HepG2 (cell line): ENCODE results near the gene IFNA6. TPM values are rescaled to one million over a fixed set of nuclear protein-coding genes. Genes with fewer than 3 reads are reported as not detected.

Experiments used
- ATAC-seq: fragments of 200-7000 bp; cut with Tn5 transposase; 3 replicates; pipeline ENCODE4 v1.9.1; 2020; ENCODE audit warnings: mild to moderate bottlenecking, moderate library complexity
- BruUV-seq: library from RNA; stranded (reverse); fragments of 400-500 nt; replicated peaks from 2 replicates; lab custom pipeline; 2021; lab: Mats Ljungman, UMichigan
- CTCF ChIA-PET: fragments of 300-600 bp; formaldehyde crosslinking; extraction: SDS; loops from one replicate; lab custom pipeline; 2021; ENCODE audit warnings: low total read pairs, inconsistent platforms, low intra/inter-chr PET ratio; lab: Yijun Ruan, JAX
- POLR2A ChIA-PET: fragments of 350-600 bp; sonication (Branson Sonifier 250); formaldehyde crosslinking; loops from one replicate; lab custom pipeline; 2020; ENCODE audit warnings: antibody characterized with exemption, inconsistent platforms; lab: Yijun Ruan, JAX
- DNase-seq: peaks from one replicate; pipeline ENCODE4 v3.0.0-alpha.2; 2015; ENCODE audit warnings: low spot score
- FAIRE-seq: peaks from 3 replicates; lab custom pipeline; 2011; peaks lifted over from hg19 to GRCh38; lab: Jason Lieb, UNC
- H2AFZ ChIP-seq: one replicate; pipeline ENCODE4 v1.6.1; 2011; ENCODE audit warnings: low read length, inconsistent platforms
- H3K27ac ChIP-seq: fragments of 300-600 bp; 3 replicates; pipeline ENCODE4 v1.8.0; 2011; ENCODE audit warnings: mixed run types, mild to moderate bottlenecking, mixed read lengths, low read length, inconsistent platforms; ENCODE audit not compliant: insufficient read depth; ENCODE audit errors: extremely low read length
- H3K27me3 ChIP-seq, 2 experiments: fragments of 200-600 bp in 1 of 2; 2 replicates in 1 of 2; 3 replicates in 1 of 2; pipeline versions ENCODE4 v1.6.0 to v1.8.0; 2011; ENCODE audit warnings: low read length in 2 of 2, mild to moderate bottlenecking in 2 of 2, moderate library complexity in 2 of 2, inconsistent platforms in 1 of 2; ENCODE audit not compliant: insufficient read depth in 2 of 2, control insufficient read depth in 1 of 2
- H3K36me3 ChIP-seq, 2 experiments: fragments of 200-600 bp in 1 of 2; replicated peaks in 1 of 2; 2 replicates in 1 of 2; 3 replicates in 1 of 2; pipeline versions ENCODE4 v1.5.1 to v1.8.0; 2011; ENCODE audit warnings: low read length in 2 of 2, inconsistent platforms in 1 of 2; ENCODE audit not compliant: insufficient read depth in 2 of 2, control insufficient read depth in 1 of 2
- H3K4me1 ChIP-seq: 2 replicates; pipeline ENCODE4 v1.5.1; 2012; ENCODE audit warnings: low read length, inconsistent platforms; ENCODE audit not compliant: insufficient read depth
- H3K4me2 ChIP-seq: 2 replicates; pipeline ENCODE4 v1.6.0; 2011; ENCODE audit warnings: low read depth, low read length, inconsistent platforms
- H3K4me3 ChIP-seq, 3 experiments: fragments of 200-600 bp in 1 of 3; sonication (generic), shearing (Covaris generic) in 1 of 3; replicated peaks in 1 of 3; 2 replicates each; pipeline ENCODE4 v1.5.1; 2011 to 2016; ENCODE audit warnings: low read length in 3 of 3, inconsistent platforms in 2 of 3, low read depth in 2 of 3, mild to moderate bottlenecking in 2 of 3, control low read depth in 1 of 3, mixed read lengths in 1 of 3; ENCODE audit not compliant: insufficient read depth in 1 of 3
- H3K79me2 ChIP-seq: one replicate; pipeline ENCODE4 v1.6.1; 2011; ENCODE audit warnings: low read length, inconsistent platforms; ENCODE audit not compliant: insufficient read depth
- H3K9ac ChIP-seq: 2 replicates; pipeline ENCODE4 v1.6.0; 2011; ENCODE audit warnings: mild to moderate bottlenecking, low read depth, low read length, inconsistent platforms; ENCODE audit not compliant: insufficient read depth
- H3K9me3 ChIP-seq: 2 replicates; pipeline ENCODE4 v1.5.1; 2012; ENCODE audit warnings: mild to moderate bottlenecking, low read length
- H4K20me1 ChIP-seq: 2 replicates; pipeline ENCODE4 v1.6.0; 2011; ENCODE audit warnings: inconsistent platforms, mild to moderate bottlenecking, low read length, moderate library complexity; ENCODE audit not compliant: insufficient read depth
- KAT8 ChIP-seq: IDR thresholded peaks from 2 replicates; pipeline ENCODE4 v1.6.1; 2016; ENCODE audit warnings: missing genetic modification reagents, missing compliant biosample characterization
- MAFK ChIP-seq, 2 experiments: IDR thresholded peaks in 1 of 2; conservative IDR thresholded peaks in 1 of 2; 2 replicates each; pipeline ENCODE4 v1.6.1; 2011; ENCODE audit warnings: improper control_type of control experiment in 2 of 2, low read length in 2 of 2
- MEIS2 ChIP-seq: sonication (generic); formaldehyde crosslinking; IDR thresholded peaks from 2 replicates; pipeline ENCODE4 v1.9.0; 2021; ENCODE audit warnings: mild to moderate bottlenecking, missing genetic modification reagents
- POLR2A ChIP-seq, 2 experiments: IDR thresholded peaks; 2 replicates each; pipeline ENCODE4 v1.6.1; 2011; ENCODE audit warnings: low read depth in 2 of 2, low read length in 2 of 2, mild to moderate bottlenecking in 1 of 2, moderate library complexity in 1 of 2; ENCODE audit not compliant: insufficient read depth in 1 of 2
- SMC3 ChIP-seq: IDR thresholded peaks from 2 replicates; pipeline ENCODE4 v1.6.1; 2011; ENCODE audit warnings: low read length, improper control_type of control experiment
- SNRNP70 ChIP-seq: fragments of 200-400 bp; formaldehyde crosslinking; IDR thresholded peaks from 2 replicates; pipeline ENCODE4 v1.6.1; 2017; ENCODE audit warnings: mild to moderate bottlenecking, low read depth, low read length, moderate library complexity
- ZBTB7B ChIP-seq: sonication (generic); formaldehyde crosslinking; IDR thresholded peaks from 2 replicates; pipeline ENCODE4 v1.4.0; 2020; ENCODE audit warnings: missing genetic modification reagents
- ZFP90 ChIP-seq: sonication (generic); formaldehyde crosslinking; IDR thresholded peaks from 2 replicates; pipeline ENCODE4 v1.8.0; 2022; ENCODE audit warnings: missing genetic modification reagents, mild to moderate bottlenecking, inconsistent platforms, borderline replicate concordance
- ZNF121 ChIP-seq: sonication (generic); formaldehyde crosslinking; IDR thresholded peaks from 2 replicates; pipeline ENCODE4 v1.5.0; 2020; ENCODE audit warnings: mild to moderate bottlenecking, missing genetic modification reagents
- ZNF761 ChIP-seq: sonication (generic); formaldehyde crosslinking; conservative IDR thresholded peaks from 2 replicates; pipeline ENCODE4 v1.4.0; 2020; ENCODE audit warnings: mild to moderate bottlenecking, missing genetic modification reagents
- ZNF891 ChIP-seq: sonication (generic); formaldehyde crosslinking; IDR thresholded peaks from 2 replicates; pipeline ENCODE4 v1.5.0; 2020; ENCODE audit warnings: mild to moderate bottlenecking, missing genetic modification reagents
- WGBS: methylation state at CpG from one replicate; pipeline ENCODE4 v1.1.6; 2017; ENCODE audit warnings: low lambda C conversion rate; 5-methylcytosine and 5-hydroxymethylcytosine counted together
- in situ Hi-C: cut with HindIII; loops from 2 replicates; pipeline ENCODE4 v1.10.0; 2017; ENCODE audit warnings: low pct_unique_long_range_greater_than_20kb; ENCODE audit not compliant: extremely low pct_ligation_motif_present
- intact Hi-C: fragments of 100-400 bp; cut with micrococcal nuclease; formaldehyde crosslinking; loops from one replicate; pipeline ENCODE4 v1.10.0; 2022; ENCODE audit not compliant: unreplicated experiment
- polyA plus RNA-seq, 8 experiments: library from polyadenylated mRNA; depleted of rRNA in 3 of 8; stranded (reverse) in 7 of 8; unstranded in 1 of 8; fragments of >200 nt; fragmentation: Illumina TruSeq in 4 of 8; extraction: Trizol in 4 of 8; gene quantifications; 2 replicates each; pipeline versions ENCODE4 v1.2.1 to v1.2.3, GENCODE V29; 2011 to 2016; ENCODE audit warnings: low read depth in 4 of 8, missing spikeins in 1 of 8, mixed read lengths in 1 of 8; ENCODE audit not compliant: insufficient read depth in 1 of 8
- total RNA-seq, 5 experiments: library from RNA; depleted of rRNA; stranded (reverse); fragments of >200 nt; fragmentation: Illumina TruSeq; extraction: Trizol; gene quantifications; 2 replicates each; pipeline ENCODE4 v1.2.3, GENCODE V29; 2016; ENCODE audit warnings: low read depth in 1 of 5
- TF ChIP-seq, protein P1 (sequence below), 2 experiments: sonication (generic) in 1 of 2; formaldehyde crosslinking in 1 of 2; IDR thresholded peaks; 2 replicates each; pipeline versions ENCODE4 v1.4.0 to v1.6.1; 2018 to 2020; ENCODE audit warnings: missing genetic modification reagents in 2 of 2, borderline replicate concordance in 1 of 2, low read depth in 1 of 2, mild to moderate bottlenecking in 1 of 2, missing biosample characterization in 1 of 2

Gene IFNA6
- total and polyA plus RNA-seq, 2 of the 13 experiments (the other 11 are each of a cell fraction or from before 2014, with no cell fraction given) = not detected

- Histone ChIP-seq H3K9me3 (no peaks in the 10 kb centered on the region), H3K79me2 (no peaks in the 10 kb centered on the region), H4K20me1 (no peaks in the 10 kb centered on the region), H3K36me3 (no peaks in the 10 kb centered on the region), H3K27me3 (peaks cover 0 to 1% of the 10 kb centered on the region in 2 experiments; a peak in 1 of 5 replicates), H3K27ac (no peak overlapping the region), H3K4me1 (no peaks in the 10 kb centered on the region), H2AFZ (no peak overlapping the region), H3K4me3 (no peak overlapping the region), H3K4me2 (no peak overlapping the region; the same call in 1 of the 2 replicates), H3K9ac (no peak overlapping the region)
- CTCF ChIA-PET = no interaction called here
- POLR2A ChIA-PET = no interaction called here
- in situ Hi-C loops = loop anchor here (5.0 kb wide), 1 partner anchor 82 kb away; no protein-coding TSS in a partner anchor
- ATAC-seq (no peak), FAIRE-seq (no peak), DNase-seq (no peak)
- no TSS peak for BruUV-seq
- intact Hi-C loops = loop anchor here (5.0 kb wide), 2 partner anchors 147 to 162 kb away; no protein-coding TSS in a partner anchor
- no peak for TF ChIP-seq POLR2A (IDR thresholded peaks at IDR 0.05; ENCODE audit: insufficient read depth in 1 of 2, low read depth in 2 of 2, low read length in 2 of 2)
- peak in 1 of 2 experiments; percentile 32; a peak in 1 of 4 replicates for TF ChIP-seq MAFK (conservative IDR thresholded peaks at IDR 0.05 in 1 of 2, IDR thresholded peaks at IDR 0.05 in 1 of 2; ENCODE audit: low read length in 2 of 2)
- 41% methylated on average over 5 of the region's 5 CpGs for WGBS
These were observed 48.3 kb upstream of the IFNA6 start for GRCh38 chr9:21398955-21399489.

DNA sequence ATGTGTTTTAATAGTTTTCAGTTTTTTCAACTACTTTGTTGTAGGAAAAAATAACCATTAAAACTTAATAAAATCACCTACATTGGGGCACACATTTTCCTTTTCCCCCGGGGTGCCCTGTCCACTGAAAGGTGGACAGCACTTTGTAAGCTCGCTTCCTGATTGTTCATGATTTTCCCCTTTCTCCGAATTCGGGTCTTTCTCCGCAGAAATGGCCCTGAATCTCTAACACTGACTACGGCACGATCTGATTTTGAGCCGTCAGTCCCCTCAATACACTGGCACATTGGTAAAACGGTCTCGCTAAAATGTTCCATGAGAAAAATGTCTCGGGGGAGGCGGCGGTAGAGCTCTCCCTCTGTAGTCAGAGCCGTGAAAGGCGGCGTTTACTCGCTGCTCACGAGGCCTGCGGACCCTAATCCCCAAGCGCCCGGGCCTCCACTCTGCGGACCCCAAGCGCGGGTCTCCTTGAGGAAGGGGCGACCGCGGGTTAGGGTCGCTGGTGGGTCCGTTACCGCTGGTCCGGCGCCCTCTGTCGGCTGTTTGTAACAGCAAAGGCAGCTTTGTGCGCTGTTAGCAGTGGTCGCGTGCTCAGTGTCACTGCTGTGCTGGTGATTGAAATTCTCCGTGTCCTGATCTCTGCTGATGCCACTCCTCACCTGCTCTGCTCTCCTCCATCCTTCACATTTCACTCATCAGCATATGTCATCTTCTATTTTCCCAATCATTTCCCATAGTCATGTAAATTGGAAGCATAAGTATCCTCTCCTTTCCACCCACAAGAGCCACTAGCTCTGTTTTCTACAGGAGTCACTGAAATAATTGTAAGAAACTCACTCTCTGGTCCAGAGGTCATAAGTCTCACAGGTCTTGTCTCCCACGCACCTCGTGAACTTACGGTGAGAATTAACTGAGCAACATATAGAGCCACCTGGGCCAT is 45.4 kb upstream of the IFNA6 start:
- no peaks in the 10 kb centered on the region for H3K36me3 ChIP-seq
- no peaks in the 10 kb centered on the region for H3K4me1 ChIP-seq
- H4K20me1 ChIP-seq = no peaks in the 10 kb centered on the region
- ATAC-seq (peak; percentile 88), FAIRE-seq (no peak), DNase-seq (peak; percentile 10)
- H3K79me2 ChIP-seq = no peaks in the 10 kb centered on the region
- in situ Hi-C loops (loop anchor here (5.0 kb wide), 1 partner anchor 79 kb away; no protein-coding TSS in a partner anchor), intact Hi-C loops (loop anchor here (1.0 to 5.0 kb wide), 4 partner anchors 70 to 159 kb away; no protein-coding TSS in a partner anchor)
- H2AFZ ChIP-seq = peak overlapping the region; percentile 99
- ChIA-PET POLR2A (interaction anchor here (0.6 to 1.2 kb wide), 2 partner anchors 61 to 67 kb away, joined by 3 read pairs; partner anchors contain the start of gene KLHL9), CTCF (interaction anchor here (1.1 to 2.6 kb wide), 3 partner anchors 70 to 143 kb away, joined by 4 to 23 read pairs (median 6); no protein-coding TSS in a partner anchor)
- 1% methylated on average over 20 of the region's 40 CpGs for WGBS
- no TSS peak for BruUV-seq
- no peaks in the 10 kb centered on the region for H3K9me3 ChIP-seq
- H3K4me3 ChIP-seq = peak overlapping the region; percentile 43 to 71 (median 53)
- H3K27ac ChIP-seq = no peak overlapping the region
- peak overlapping the region; percentile 86 for H3K4me2 ChIP-seq
- peaks cover 0 to 1% of the 10 kb centered on the region in 2 experiments; a peak in 1 of 5 replicates for H3K27me3 ChIP-seq
- peak overlapping the region; percentile 31; the same call in 1 of the 2 replicates for H3K9ac ChIP-seq
- TF ChIP-seq ZNF891 (CRISPR knock-in tag) (0 out of 2 replicates have a peak, but pooled peaks have one; percentile 27), SNRNP70 (no peak), ZNF761 (CRISPR knock-in tag) (no peak), ZBTB7B (CRISPR knock-in tag) (peak; percentile 86), SMC3 (peak; percentile 25; the same call in 1 of the 2 replicates), ZNF121 (CRISPR knock-in tag) (peak; percentile 74), MEIS2 (CRISPR knock-in tag) (0 out of 2 replicates have a peak, but pooled peaks have one; percentile 25), ZFP90 (CRISPR knock-in tag) (no peak), KAT8 (CRISPR knock-in tag) (0 out of 2 replicates have a peak, but pooled peaks have one; percentile 29)
- TF ChIP-seq, protein P1, sequence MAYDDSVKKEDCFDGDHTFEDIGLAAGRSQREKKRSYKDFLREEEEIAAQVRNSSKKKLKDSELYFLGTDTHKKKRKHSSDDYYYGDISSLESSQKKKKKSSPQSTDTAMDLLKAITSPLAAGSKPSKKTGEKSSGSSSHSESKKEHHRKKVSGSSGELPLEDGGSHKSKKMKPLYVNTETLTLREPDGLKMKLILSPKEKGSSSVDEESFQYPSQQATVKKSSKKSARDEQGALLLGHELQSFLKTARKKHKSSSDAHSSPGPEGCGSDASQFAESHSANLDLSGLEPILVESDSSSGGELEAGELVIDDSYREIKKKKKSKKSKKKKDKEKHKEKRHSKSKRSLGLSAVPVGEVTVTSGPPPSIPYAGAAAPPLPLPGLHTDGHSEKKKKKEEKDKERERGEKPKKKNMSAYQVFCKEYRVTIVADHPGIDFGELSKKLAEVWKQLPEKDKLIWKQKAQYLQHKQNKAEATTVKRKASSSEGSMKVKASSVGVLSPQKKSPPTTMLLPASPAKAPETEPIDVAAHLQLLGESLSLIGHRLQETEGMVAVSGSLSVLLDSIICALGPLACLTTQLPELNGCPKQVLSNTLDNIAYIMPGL (CRISPR knock-in tag; IDR thresholded peaks at IDR 0.05; ENCODE audit: borderline replicate concordance in 1 of 2, low read depth in 1 of 2) = peak; percentile 41 to 72; a peak in 3 of 4 replicates
